OCI-LY7 (cell line): ENCODE data around the gene PCED1B. TPM values are rescaled to one million over a fixed set of nuclear protein-coding genes. Genes with fewer than 3 reads are reported as not detected.
"Not testable (repeated sequence)": the region's sequence is repeated elsewhere in the genome, so short reads cannot be mapped to it uniquely, and the experiment has no call there.

ENCODE experiments used
- BruUV-seq: library from RNA; stranded (reverse); fragments of 400-500 nt; replicated peaks from 2 replicates; lab custom pipeline; 2021; lab: Mats Ljungman, UMichigan
- CTCF ChIA-PET: fragments of 300-600 bp; sonication (Branson Sonifier 250); formaldehyde crosslinking; loops from one replicate; lab custom pipeline; 2022; ENCODE audit warnings: antibody characterized with exemption; ENCODE audit not compliant: unreplicated experiment; lab: Charles Lee
- POLR2A ChIA-PET: fragments of 300-600 bp; sonication (Branson Sonifier 250); formaldehyde crosslinking; loops from one replicate; lab custom pipeline; 2022; ENCODE audit warnings: antibody characterized with exemption; lab: Charles Lee
- DNase-seq: peaks from one replicate; pipeline ENCODE4 v3.0.0-alpha.2; 2015; ENCODE audit warnings: low spot score
- H2AFZ ChIP-seq: fragments of 200-600 bp; sonication (generic), shearing (Covaris generic); 2 replicates; pipeline ENCODE4 v1.6.1; 2014; ENCODE audit warnings: mild to moderate bottlenecking, antibody characterized with exemption, low read length, moderate library complexity
- H3K27ac ChIP-seq: fragments of 200-600 bp; sonication (generic); 2 replicates; pipeline ENCODE4 v1.5.1; 2014; ENCODE audit warnings: mixed run types, low read depth, mild to moderate bottlenecking, moderate library complexity, low read length, inconsistent platforms; ENCODE audit not compliant: poor library complexity, severe bottlenecking
- H3K36me3 ChIP-seq: fragments of 200-600 bp; sonication (generic); 2 replicates; pipeline ENCODE4 v1.6.1; 2014; ENCODE audit warnings: mild to moderate bottlenecking, antibody characterized with exemption, low read length, moderate library complexity, mixed read lengths; ENCODE audit not compliant: insufficient read depth
- H3K4me1 ChIP-seq: fragments of 200-600 bp; sonication (generic); 2 replicates; pipeline ENCODE4 v1.5.1; 2014; ENCODE audit warnings: mild to moderate bottlenecking, low read length; ENCODE audit not compliant: insufficient read depth, poor library complexity, severe bottlenecking
- H3K4me2 ChIP-seq: fragments of 200-600 bp; sonication (generic); 2 replicates; pipeline ENCODE4 v1.6.1; 2014; ENCODE audit warnings: mild to moderate bottlenecking, low read length
- H3K4me3 ChIP-seq: fragments of 200-600 bp; sonication (generic); 2 replicates; pipeline ENCODE4 v1.5.1; 2014; ENCODE audit warnings: mild to moderate bottlenecking, low read depth, low read length; ENCODE audit not compliant: poor library complexity, severe bottlenecking
- H3K79me2 ChIP-seq: fragments of 200-600 bp; sonication (generic); 2 replicates; pipeline ENCODE4 v1.6.1; 2016; ENCODE audit warnings: low read depth, mild to moderate bottlenecking, low read length, moderate library complexity, mixed read lengths; ENCODE audit not compliant: insufficient read depth
- H3K9me2 ChIP-seq: fragments of 200-600 bp; sonication (generic); 2 replicates; pipeline ENCODE4 v1.6.1; 2016; ENCODE audit warnings: mild to moderate bottlenecking, low read length, mixed read lengths; ENCODE audit not compliant: insufficient read depth
- H3K9me3 ChIP-seq: fragments of 200-600 bp; sonication (generic); 2 replicates; pipeline ENCODE4 v1.6.1; 2014; ENCODE audit warnings: mild to moderate bottlenecking, mixed run types, low read length, mixed read lengths
- H4K20me1 ChIP-seq: fragments of 200-600 bp; sonication (generic); 2 replicates; pipeline ENCODE4 v1.6.1; 2014; ENCODE audit warnings: mild to moderate bottlenecking, antibody characterized with exemption, low read length, moderate library complexity, mixed read lengths; ENCODE audit not compliant: insufficient read depth
- CTCF ChIP-seq: fragments of 200-600 bp; sonication (generic); conservative IDR thresholded peaks from 2 replicates; pipeline ENCODE4 v1.5.1; 2014; ENCODE audit warnings: mild to moderate bottlenecking, antibody characterized with exemption, low read length, moderate library complexity, mixed read lengths
- EZH2phosphoT487 ChIP-seq: fragments of 200-600 bp; sonication (generic); IDR thresholded peaks from 2 replicates; pipeline ENCODE4 v1.6.1; 2018; ENCODE audit warnings: low read depth, borderline replicate concordance, mild to moderate bottlenecking, mixed run types, antibody characterized with exemption, low read length, moderate library complexity, mixed read lengths
- intact Hi-C: fragments of 100-400 bp; cut with micrococcal nuclease; formaldehyde crosslinking; loops from one replicate; pipeline ENCODE4 v1.10.0; 2022; ENCODE audit not compliant: unreplicated experiment
- total RNA-seq, 2 experiments: library from RNA; depleted of rRNA in 1 of 2; stranded (reverse); fragments of >200 nt in 1 of 2; shearing (Covaris generic) in 1 of 2; gene quantifications; 2 replicates each; pipeline ENCODE4 v1.2.3, GENCODE V29; 2014 to 2022

PCED1B gene
- total RNA-seq, 2 experiments from 2014 or later = 8.4 to 24.3 TPM

GRCh38 chr12:47053961-47054360 is 25.5 kb upstream of the PCED1B start:
- TF ChIP-seq CTCF (no peak), EZH2phosphoT487 (no peak)
- ChIA-PET POLR2A (interaction anchor here (0.7 to 1.3 kb wide), 2 partner anchors 17 to 19 kb away, joined by 3 to 4 read pairs; no protein-coding TSS in a partner anchor), CTCF (no interaction called here)
- Histone ChIP-seq H2AFZ (no peak overlapping the region), H3K9me2 (no peaks in the 10 kb centered on the region), H3K4me2 (no peak overlapping the region), H4K20me1 (no peaks in the 10 kb centered on the region), H3K9me3 (no peaks in the 10 kb centered on the region), H3K36me3 (no peaks in the 10 kb centered on the region), H3K4me1 (no peaks in the 10 kb centered on the region), H3K79me2 (no peaks in the 10 kb centered on the region), H3K27ac (no peak overlapping the region), H3K4me3 (no peak overlapping the region)
- intact Hi-C loops = no loop called here
- no TSS peak for BruUV-seq
- no peak for DNase-seq

GRCh38 chr12:47054659-47055058 is 24.8 kb upstream of the PCED1B start:
- Histone ChIP-seq H3K27ac (no peak overlapping the region), H3K79me2 (no peaks in the 10 kb centered on the region), H3K4me2 (no peak overlapping the region), H2AFZ (no peak overlapping the region), H3K4me1 (no peaks in the 10 kb centered on the region), H3K9me2 (no peaks in the 10 kb centered on the region), H3K36me3 (no peaks in the 10 kb centered on the region), H4K20me1 (no peaks in the 10 kb centered on the region), H3K4me3 (no peak overlapping the region), H3K9me3 (no peaks in the 10 kb centered on the region)
- intact Hi-C loops = no loop called here
- ChIA-PET POLR2A (interaction anchor here (0.6 kb wide), 1 partner anchor 278 kb away, joined by 3 read pairs; no protein-coding TSS in a partner anchor), CTCF (no interaction called here)
- TF ChIP-seq EZH2phosphoT487 = no peak
- TF ChIP-seq CTCF = no peak
- BruUV-seq = no TSS peak
- DNase-seq = no peak

GRCh38 chr12:47055856-47056255 is 23.6 kb upstream of the PCED1B start:
- DNase-seq, H3K36me3 ChIP-seq, H3K27ac ChIP-seq, H3K79me2 ChIP-seq, H2AFZ ChIP-seq, POLR2A ChIA-PET, H3K9me2 ChIP-seq, intact Hi-C loops, BruUV-seq, H3K4me3 ChIP-seq, H4K20me1 ChIP-seq, H3K4me1 ChIP-seq, CTCF ChIA-PET, H3K9me3 ChIP-seq, H3K4me2 ChIP-seq: not testable (repeated sequence)

GRCh38 chr12:47056944-47057343 is 22.5 kb upstream of the PCED1B start:
- H3K4me1 ChIP-seq, DNase-seq, H2AFZ ChIP-seq, H3K79me2 ChIP-seq, H3K4me2 ChIP-seq, CTCF ChIA-PET, H3K4me3 ChIP-seq, H4K20me1 ChIP-seq, H3K36me3 ChIP-seq, intact Hi-C loops, BruUV-seq, H3K9me2 ChIP-seq, H3K27ac ChIP-seq, H3K9me3 ChIP-seq: not testable (repeated sequence)
- POLR2A ChIA-PET = interaction anchor here (0.5 kb wide), 1 partner anchor 623 kb away, joined by 3 read pairs; no protein-coding TSS in a partner anchor

- H3K9me2 ChIP-seq, H3K9me3 ChIP-seq, H3K36me3 ChIP-seq, CTCF ChIA-PET, BruUV-seq, H4K20me1 ChIP-seq, H2AFZ ChIP-seq, H3K79me2 ChIP-seq, POLR2A ChIA-PET, H3K4me1 ChIP-seq, intact Hi-C loops, H3K4me3 ChIP-seq, H3K27ac ChIP-seq, H3K4me2 ChIP-seq, DNase-seq: not testable (repeated sequence)
Observed at GRCh38 chr12:47058640-47059039, 20.8 kb upstream of the PCED1B start.
